Liver (tissue), 9 donors: Measurements from ENCODE around the gene LAMB4. TPM values are rescaled to one million over a fixed set of nuclear protein-coding genes. Genes with fewer than 3 reads are reported as not detected.

Source experiments
- DNase-seq: peaks from one replicate; pipeline ENCODE4 v3.0.0-alpha.2; 2017; ENCODE audit warnings: low spot score
- H3K27ac ChIP-seq, 2 donors: one replicate each; pipeline ENCODE4 v1.7.0; 2013; ENCODE audit warnings: inconsistent platforms in 2 of 2, low read length in 2 of 2, control low read depth in 1 of 2, low read depth in 1 of 2, mild to moderate bottlenecking in 1 of 2
- H3K27me3 ChIP-seq, 4 donors: one replicate each; pipeline versions ENCODE4 v1.6.1 to v1.7.0; 2013; ENCODE audit warnings: low read length in 3 of 4, inconsistent platforms in 1 of 4, mild to moderate bottlenecking in 1 of 4, moderate library complexity in 1 of 4; ENCODE audit not compliant: control insufficient read depth in 4 of 4, insufficient read depth in 4 of 4
- H3K36me3 ChIP-seq, 4 donors: one replicate each; pipeline versions ENCODE4 v1.6.1 to v1.7.0; 2013; ENCODE audit warnings: low read length in 3 of 4, mild to moderate bottlenecking in 3 of 4, low read depth in 1 of 4, moderate library complexity in 1 of 4; ENCODE audit not compliant: control insufficient read depth in 4 of 4, insufficient read depth in 3 of 4
- H3K4me1 ChIP-seq, 4 donors: one replicate each; pipeline versions ENCODE4 v1.6.1 to v1.7.0; 2013; ENCODE audit warnings: low read length in 3 of 4, mild to moderate bottlenecking in 3 of 4, moderate library complexity in 1 of 4; ENCODE audit not compliant: control insufficient read depth in 4 of 4, insufficient read depth in 4 of 4
- H3K4me3 ChIP-seq, 3 donors: one replicate each; pipeline versions ENCODE4 v1.6.1 to v1.7.0; 2013; ENCODE audit warnings: low read length in 3 of 3, control low read depth in 1 of 3, low read depth in 1 of 3, mild to moderate bottlenecking in 1 of 3
- H3K9ac ChIP-seq, 2 donors: one replicate each; pipeline ENCODE4 v1.7.0; 2013; ENCODE audit warnings: low read length in 2 of 2, mild to moderate bottlenecking in 2 of 2, moderate library complexity in 2 of 2, control low read depth in 1 of 2, low read depth in 1 of 2
- H3K9me3 ChIP-seq, 4 donors: one replicate each; pipeline versions ENCODE4 v1.6.1 to v1.7.0; 2013; ENCODE audit warnings: low read length in 3 of 4; ENCODE audit not compliant: control insufficient read depth in 4 of 4
- CTCF ChIP-seq: fragments of 150-350 bp; IDR thresholded peaks from 2 replicates; pipeline ENCODE4 v1.5.1; 2017; ENCODE audit warnings: improper control_type of control experiment, low read depth, low read length; ENCODE audit not compliant: missing input control
- GABPA ChIP-seq, 2 donors: IDR thresholded peaks in 1 of 2; conservative IDR thresholded peaks in 1 of 2; 2 replicates each; pipeline ENCODE4 v1.6.1; 2016; ENCODE audit warnings: antibody characterized with exemption in 2 of 2, mild to moderate bottlenecking in 1 of 2, moderate library complexity in 1 of 2
- HNF4G ChIP-seq: IDR thresholded peaks from 2 replicates; pipeline ENCODE4 v1.6.1; 2016; ENCODE audit warnings: antibody characterized with exemption
- NR2F2 ChIP-seq: IDR thresholded peaks from 2 replicates; pipeline ENCODE4 v1.6.1; 2016; ENCODE audit warnings: antibody characterized with exemption
- RAD21 ChIP-seq, 2 donors: IDR thresholded peaks; 2 replicates each; pipeline ENCODE4 v1.6.1; 2016; ENCODE audit warnings: antibody characterized with exemption in 2 of 2, mild to moderate bottlenecking in 2 of 2
- RXRA ChIP-seq, 2 donors: IDR thresholded peaks; 2 replicates each; pipeline ENCODE4 v1.6.1; 2017 to 2018; ENCODE audit warnings: antibody characterized with exemption in 2 of 2, mild to moderate bottlenecking in 1 of 2
- WGBS: extraction: QIAGEN DNeasy Blood & Tissue Kit; methylation state at CpG from one replicate; pipeline ENCODE4 v1.1.7; 2013; 5-methylcytosine and 5-hydroxymethylcytosine counted together
- polyA plus RNA-seq, 2 donors: library from polyadenylated mRNA; stranded (reverse) in 1 of 2; unstranded in 1 of 2; fragments of 200-250 nt in 1 of 2; fragments of >200 nt in 1 of 2; fragmentation: Nextera tagmentation in 1 of 2; extraction: Ambion mirVana in 1 of 2; gene quantifications; one replicate each; pipeline versions ENCODE4 v1.2.1 to v1.2.3, GENCODE V29; 2013 to 2015
- total RNA-seq, 2 donors: library from RNA; depleted of rRNA; stranded (reverse); fragments of >200 nt; gene quantifications; one replicate each; pipeline ENCODE4 v1.2.3, GENCODE V29; 2014
- TF ChIP-seq, protein P1 (sequence below): IDR thresholded peaks from 2 replicates; pipeline ENCODE4 v1.6.1; 2016; ENCODE audit warnings: antibody characterized with exemption
- TF ChIP-seq, protein P2 (sequence below): IDR thresholded peaks from 2 replicates; pipeline ENCODE4 v1.6.1; 2016; ENCODE audit warnings: antibody characterized with exemption, mild to moderate bottlenecking
- donor health status: healthy.
- donor health status: healthy.
- donor health status: healthy.
- donor health status: healthy.
- donor health status: healthy.

Gene LAMB4
- total and polyA plus RNA-seq, 4 donors, result under 0.01 to 0.03 TPM; not detected in 2

- H3K27ac ChIP-seq, result no peak overlapping the region
- DNase-seq, result no peak
- peaks cover 10 to 20% (median 18%) of the 10 kb centered on the region in 4 donors for H3K4me1 ChIP-seq
- no peak overlapping the region for H3K4me3 ChIP-seq
- H3K9ac ChIP-seq, result no peak overlapping the region
- no peaks in the 10 kb centered on the region for H3K27me3 ChIP-seq
- TF ChIP-seq GABPA (IDR thresholded peaks at IDR 0.05 in 1 of 2, conservative IDR thresholded peaks at IDR 0.05 in 1 of 2), result no peak
- TF ChIP-seq, protein P1, sequence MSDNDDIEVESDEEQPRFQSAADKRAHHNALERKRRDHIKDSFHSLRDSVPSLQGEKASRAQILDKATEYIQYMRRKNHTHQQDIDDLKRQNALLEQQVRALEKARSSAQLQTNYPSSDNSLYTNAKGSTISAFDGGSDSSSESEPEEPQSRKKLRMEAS, result no peak
- no peak for TF ChIP-seq HNF4G
- TF ChIP-seq, protein P2, sequence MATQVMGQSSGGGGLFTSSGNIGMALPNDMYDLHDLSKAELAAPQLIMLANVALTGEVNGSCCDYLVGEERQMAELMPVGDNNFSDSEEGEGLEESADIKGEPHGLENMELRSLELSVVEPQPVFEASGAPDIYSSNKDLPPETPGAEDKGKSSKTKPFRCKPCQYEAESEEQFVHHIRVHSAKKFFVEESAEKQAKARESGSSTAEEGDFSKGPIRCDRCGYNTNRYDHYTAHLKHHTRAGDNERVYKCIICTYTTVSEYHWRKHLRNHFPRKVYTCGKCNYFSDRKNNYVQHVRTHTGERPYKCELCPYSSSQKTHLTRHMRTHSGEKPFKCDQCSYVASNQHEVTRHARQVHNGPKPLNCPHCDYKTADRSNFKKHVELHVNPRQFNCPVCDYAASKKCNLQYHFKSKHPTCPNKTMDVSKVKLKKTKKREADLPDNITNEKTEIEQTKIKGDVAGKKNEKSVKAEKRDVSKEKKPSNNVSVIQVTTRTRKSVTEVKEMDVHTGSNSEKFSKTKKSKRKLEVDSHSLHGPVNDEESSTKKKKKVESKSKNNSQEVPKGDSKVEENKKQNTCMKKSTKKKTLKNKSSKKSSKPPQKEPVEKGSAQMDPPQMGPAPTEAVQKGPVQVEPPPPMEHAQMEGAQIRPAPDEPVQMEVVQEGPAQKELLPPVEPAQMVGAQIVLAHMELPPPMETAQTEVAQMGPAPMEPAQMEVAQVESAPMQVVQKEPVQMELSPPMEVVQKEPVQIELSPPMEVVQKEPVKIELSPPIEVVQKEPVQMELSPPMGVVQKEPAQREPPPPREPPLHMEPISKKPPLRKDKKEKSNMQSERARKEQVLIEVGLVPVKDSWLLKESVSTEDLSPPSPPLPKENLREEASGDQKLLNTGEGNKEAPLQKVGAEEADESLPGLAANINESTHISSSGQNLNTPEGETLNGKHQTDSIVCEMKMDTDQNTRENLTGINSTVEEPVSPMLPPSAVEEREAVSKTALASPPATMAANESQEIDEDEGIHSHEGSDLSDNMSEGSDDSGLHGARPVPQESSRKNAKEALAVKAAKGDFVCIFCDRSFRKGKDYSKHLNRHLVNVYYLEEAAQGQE, result no peak
- no peak for TF ChIP-seq CTCF
- no peak for TF ChIP-seq RXRA (IDR thresholded peaks at IDR 0.05)
- TF ChIP-seq NR2F2, result no peak
- H3K9me3 ChIP-seq, result no peaks in the 10 kb centered on the region
- no peaks in the 10 kb centered on the region for H3K36me3 ChIP-seq
- 95% methylated on average over 7 of the region's 7 CpGs for WGBS
These were observed 38.7 kb downstream of the LAMB4 start for GRCh38 chr7:108091461-108091831.

DNA sequence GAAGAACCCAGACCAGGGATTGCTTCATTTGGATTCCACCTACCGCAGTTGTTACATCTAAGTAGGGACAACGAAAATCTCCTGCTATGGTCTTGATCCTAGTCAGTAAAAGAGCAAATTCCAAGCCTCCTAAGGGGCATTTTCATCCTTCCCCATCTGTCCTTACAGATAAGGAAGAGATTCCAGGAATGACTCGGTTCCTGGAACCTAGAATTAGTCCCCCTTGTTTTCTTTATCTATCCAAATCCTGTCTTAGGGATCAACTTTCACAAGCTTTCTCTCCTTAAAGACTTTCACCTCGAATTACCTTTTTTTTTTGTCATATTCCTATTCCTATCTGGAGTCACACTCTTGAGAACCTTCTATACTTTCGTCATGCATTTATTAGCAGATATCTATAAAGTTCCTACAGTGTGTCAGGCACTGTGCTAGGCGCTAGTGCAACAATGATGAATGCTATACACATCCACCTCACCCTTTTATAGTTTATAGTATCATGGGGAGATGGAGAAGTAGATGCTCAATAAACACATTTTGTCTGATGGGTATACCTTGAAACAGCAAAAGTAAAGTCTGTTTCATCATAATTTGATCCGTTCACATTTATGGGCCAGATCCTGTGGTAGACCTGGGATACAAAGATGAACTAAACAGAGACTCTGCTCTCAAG lies 39.2 kb downstream of the LAMB4 start:
- Histone ChIP-seq H3K27me3 (no peaks in the 10 kb centered on the region), H3K9ac (no peak overlapping the region), H3K4me3 (no peak overlapping the region), H3K4me1 (peaks cover 10 to 20% (median 18%) of the 10 kb centered on the region in 4 donors), H3K27ac (no peak overlapping the region), H3K36me3 (no peaks in the 10 kb centered on the region), H3K9me3 (no peaks in the 10 kb centered on the region)
- no peak for DNase-seq
- TF ChIP-seq HNF4G (no peak), NR2F2 (no peak), RAD21 (IDR thresholded peaks at IDR 0.05) (no peak), GABPA (IDR thresholded peaks at IDR 0.05 in 1 of 2, conservative IDR thresholded peaks at IDR 0.05 in 1 of 2) (no peak)
- TF ChIP-seq, protein P2, result no peak
- 85% methylated on average over 7 of the region's 7 CpGs for WGBS
